Upper lobe of left lung (tissue), 4 donors: ENCODE results near the gene RBM19.

ENCODE experiments used
- CTCF ChIP-seq, 6 experiments: fragments of 450-650 bp in 4 of 6; fragments of 200-600 bp in 2 of 6; sonication (generic) in 2 of 6; IDR thresholded peaks; one replicate each; pipeline ENCODE4 v1.5.1; 2016 to 2019; ENCODE audit warnings: antibody characterized with exemption in 6 of 6
- EP300 ChIP-seq, 4 donors: sonication (generic); formaldehyde crosslinking; IDR thresholded peaks; one replicate each; pipeline ENCODE4 v1.5.1; 2017; ENCODE audit warnings: antibody characterized with exemption in 4 of 4, control low read depth in 2 of 4
- POLR2A ChIP-seq, 4 donors: fragments of 450-650 bp; IDR thresholded peaks; one replicate each; pipeline ENCODE4 v1.5.1; 2016 to 2017; ENCODE audit warnings: antibody characterized with exemption in 4 of 4, mild to moderate bottlenecking in 2 of 4

- TF ChIP-seq CTCF (IDR thresholded peaks at IDR 0.05) (no peak), EP300 (IDR thresholded peaks at IDR 0.05) (no peak), POLR2A (IDR thresholded peaks at IDR 0.05) (no peak)
Observed at GRCh38 chr12:113873740-113874139, 92.4 kb downstream of the RBM19 start.
